Ishikawa (cell line): Measurements from ENCODE around the gene ALPL.

ENCODE experiments used
- CEBPB ChIP-seq: IDR thresholded peaks from 2 replicates; pipeline ENCODE4 v1.6.1; 2012
- CREB1 ChIP-seq: IDR thresholded peaks from 2 replicates; pipeline ENCODE4 v1.6.1; 2012; ENCODE audit warnings: low read depth
- EGR1 ChIP-seq: IDR thresholded peaks from 2 replicates; pipeline ENCODE4 v1.6.1; 2012
- EP300 ChIP-seq: IDR thresholded peaks from 2 replicates; pipeline ENCODE4 v1.6.1; 2012; ENCODE audit warnings: borderline replicate concordance
- FOXM1 ChIP-seq: IDR thresholded peaks from 2 replicates; pipeline ENCODE4 v1.6.1; 2012; ENCODE audit warnings: low read depth, borderline replicate concordance
- NFIC ChIP-seq: IDR thresholded peaks from 2 replicates; pipeline ENCODE4 v1.6.1; 2012
- RAD21 ChIP-seq: IDR thresholded peaks from 2 replicates; pipeline ENCODE4 v1.6.1; 2012; ENCODE audit warnings: low read depth
- TAF1 ChIP-seq: IDR thresholded peaks from 2 replicates; pipeline ENCODE4 v1.6.1; 2012; ENCODE audit warnings: low read depth, mild to moderate bottlenecking
- TCF12 ChIP-seq: IDR thresholded peaks from 2 replicates; pipeline ENCODE4 v1.6.1; 2012; ENCODE audit warnings: low read depth
- TEAD4 ChIP-seq: IDR thresholded peaks from 2 replicates; pipeline ENCODE4 v1.6.1; 2012
- YY1 ChIP-seq: IDR thresholded peaks from 2 replicates; pipeline ENCODE4 v1.6.1; 2012; ENCODE audit warnings: low read depth
- ZBTB7A ChIP-seq: IDR thresholded peaks from 2 replicates; pipeline ENCODE4 v1.6.1; 2012; ENCODE audit warnings: low read depth
- TF ChIP-seq, protein P1 (sequence below): IDR thresholded peaks from 2 replicates; pipeline ENCODE4 v1.6.1; 2012
- TF ChIP-seq, protein P2 (sequence below): IDR thresholded peaks from 2 replicates; pipeline ENCODE4 v1.6.1; 2012
- TF ChIP-seq, protein P3 (sequence below): IDR thresholded peaks from 2 replicates; pipeline ENCODE4 v1.6.1; 2012; ENCODE audit warnings: low read depth, mild to moderate bottlenecking

The ALPL gene

DNA sequence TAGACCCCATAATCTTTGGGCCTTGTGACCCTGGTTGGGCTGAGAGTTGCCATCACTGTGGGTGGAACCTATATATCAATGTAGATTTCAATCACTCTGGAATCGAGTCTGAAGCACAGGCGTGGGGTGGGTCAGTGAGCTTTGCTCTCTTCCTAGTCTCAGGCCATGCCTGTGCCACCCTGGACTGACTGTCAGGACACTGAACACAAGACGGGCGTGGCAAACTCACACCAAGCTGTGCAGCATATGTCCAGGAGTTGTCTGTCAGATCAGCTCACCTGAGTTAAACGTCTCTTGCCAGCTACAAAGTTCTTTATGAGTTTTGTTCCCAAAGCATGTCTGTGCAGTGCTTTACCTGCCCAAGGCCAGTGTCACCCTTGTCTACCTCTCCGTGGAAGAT is 30.9 kb upstream of the ALPL start:
- TF ChIP-seq EGR1 (no peak), TAF1 (no peak), YY1 (no peak), TEAD4 (no peak), NFIC (no peak), ZBTB7A (no peak), EP300 (no peak), RAD21 (no peak), CREB1 (no peak), CEBPB (no peak), FOXM1 (no peak)
- TF ChIP-seq, protein P1, sequence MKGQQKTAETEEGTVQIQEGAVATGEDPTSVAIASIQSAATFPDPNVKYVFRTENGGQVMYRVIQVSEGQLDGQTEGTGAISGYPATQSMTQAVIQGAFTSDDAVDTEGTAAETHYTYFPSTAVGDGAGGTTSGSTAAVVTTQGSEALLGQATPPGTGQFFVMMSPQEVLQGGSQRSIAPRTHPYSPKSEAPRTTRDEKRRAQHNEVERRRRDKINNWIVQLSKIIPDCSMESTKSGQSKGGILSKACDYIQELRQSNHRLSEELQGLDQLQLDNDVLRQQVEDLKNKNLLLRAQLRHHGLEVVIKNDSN, result no peak
- TF ChIP-seq, protein P2, sequence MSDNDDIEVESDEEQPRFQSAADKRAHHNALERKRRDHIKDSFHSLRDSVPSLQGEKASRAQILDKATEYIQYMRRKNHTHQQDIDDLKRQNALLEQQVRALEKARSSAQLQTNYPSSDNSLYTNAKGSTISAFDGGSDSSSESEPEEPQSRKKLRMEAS, result no peak

DNA sequence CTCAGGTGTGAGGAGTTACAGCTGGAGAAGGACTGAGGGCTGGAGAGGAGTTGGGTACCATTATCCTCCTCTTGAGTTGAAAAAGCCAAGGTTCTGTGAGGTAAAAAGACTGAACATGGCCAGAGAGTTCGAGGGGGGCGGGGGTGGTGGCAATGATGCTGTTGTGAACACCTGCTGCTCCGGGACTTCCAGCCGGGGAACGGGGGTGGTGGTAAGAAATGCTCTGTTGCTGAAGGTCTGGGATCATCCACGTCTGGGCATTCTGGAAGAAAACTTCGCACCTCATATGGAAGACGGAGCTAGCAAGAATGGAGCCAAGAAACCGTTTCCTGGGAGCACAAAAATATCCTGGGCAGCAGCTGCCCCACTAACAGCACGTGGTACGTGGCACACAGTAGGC is 20.1 kb upstream of the ALPL start:
- TF ChIP-seq RAD21 (no peak), EP300 (no peak), CREB1 (no peak), TEAD4 (no peak), YY1 (no peak), TAF1 (no peak), ZBTB7A (no peak), NFIC (no peak), TCF12 (no peak), EGR1 (no peak), FOXM1 (no peak), CEBPB (no peak)
- TF ChIP-seq, protein P1, result no peak
- TF ChIP-seq, protein P2, result no peak
- TF ChIP-seq, protein P3, sequence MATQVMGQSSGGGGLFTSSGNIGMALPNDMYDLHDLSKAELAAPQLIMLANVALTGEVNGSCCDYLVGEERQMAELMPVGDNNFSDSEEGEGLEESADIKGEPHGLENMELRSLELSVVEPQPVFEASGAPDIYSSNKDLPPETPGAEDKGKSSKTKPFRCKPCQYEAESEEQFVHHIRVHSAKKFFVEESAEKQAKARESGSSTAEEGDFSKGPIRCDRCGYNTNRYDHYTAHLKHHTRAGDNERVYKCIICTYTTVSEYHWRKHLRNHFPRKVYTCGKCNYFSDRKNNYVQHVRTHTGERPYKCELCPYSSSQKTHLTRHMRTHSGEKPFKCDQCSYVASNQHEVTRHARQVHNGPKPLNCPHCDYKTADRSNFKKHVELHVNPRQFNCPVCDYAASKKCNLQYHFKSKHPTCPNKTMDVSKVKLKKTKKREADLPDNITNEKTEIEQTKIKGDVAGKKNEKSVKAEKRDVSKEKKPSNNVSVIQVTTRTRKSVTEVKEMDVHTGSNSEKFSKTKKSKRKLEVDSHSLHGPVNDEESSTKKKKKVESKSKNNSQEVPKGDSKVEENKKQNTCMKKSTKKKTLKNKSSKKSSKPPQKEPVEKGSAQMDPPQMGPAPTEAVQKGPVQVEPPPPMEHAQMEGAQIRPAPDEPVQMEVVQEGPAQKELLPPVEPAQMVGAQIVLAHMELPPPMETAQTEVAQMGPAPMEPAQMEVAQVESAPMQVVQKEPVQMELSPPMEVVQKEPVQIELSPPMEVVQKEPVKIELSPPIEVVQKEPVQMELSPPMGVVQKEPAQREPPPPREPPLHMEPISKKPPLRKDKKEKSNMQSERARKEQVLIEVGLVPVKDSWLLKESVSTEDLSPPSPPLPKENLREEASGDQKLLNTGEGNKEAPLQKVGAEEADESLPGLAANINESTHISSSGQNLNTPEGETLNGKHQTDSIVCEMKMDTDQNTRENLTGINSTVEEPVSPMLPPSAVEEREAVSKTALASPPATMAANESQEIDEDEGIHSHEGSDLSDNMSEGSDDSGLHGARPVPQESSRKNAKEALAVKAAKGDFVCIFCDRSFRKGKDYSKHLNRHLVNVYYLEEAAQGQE, result no peak

DNA sequence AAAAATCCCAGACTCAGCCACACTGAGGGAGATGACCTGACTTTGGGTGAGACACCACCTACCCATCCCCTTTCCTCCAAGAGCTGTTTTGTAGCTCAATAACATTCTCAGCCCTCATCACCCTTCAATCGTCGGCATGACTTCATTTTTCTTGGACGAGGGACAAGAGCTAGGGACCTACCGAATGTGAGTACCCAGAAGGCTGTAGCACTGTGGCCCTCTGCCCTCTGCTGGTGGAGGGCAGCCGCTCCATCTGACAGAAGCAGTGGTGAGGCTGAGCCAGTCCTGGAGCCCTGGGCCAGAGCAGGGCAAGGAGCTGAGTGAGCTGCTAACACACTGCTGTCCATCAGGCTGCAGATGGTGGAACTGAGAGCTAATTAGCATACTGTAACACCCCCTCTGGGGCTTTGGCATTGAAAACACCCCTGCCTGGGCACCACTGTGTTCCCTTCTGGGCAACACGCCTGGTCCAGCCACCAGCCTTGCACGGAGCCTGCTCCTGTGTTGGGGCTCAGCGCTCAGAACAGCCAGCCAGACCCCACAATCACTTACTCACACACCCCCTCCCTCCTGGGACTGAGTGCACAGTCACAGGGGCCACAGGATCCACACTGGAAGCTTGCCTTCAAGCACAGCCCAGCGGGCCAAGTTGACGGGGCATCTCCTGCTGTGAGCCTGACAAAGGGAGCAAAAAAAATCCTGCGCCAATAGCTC is 18.3 kb upstream of the ALPL start:
- TF ChIP-seq, protein P2, result no peak
- TF ChIP-seq NFIC (peak; percentile 21; the same call in 1 of the 2 replicates), RAD21 (peak; percentile 78), YY1 (no peak)

DNA sequence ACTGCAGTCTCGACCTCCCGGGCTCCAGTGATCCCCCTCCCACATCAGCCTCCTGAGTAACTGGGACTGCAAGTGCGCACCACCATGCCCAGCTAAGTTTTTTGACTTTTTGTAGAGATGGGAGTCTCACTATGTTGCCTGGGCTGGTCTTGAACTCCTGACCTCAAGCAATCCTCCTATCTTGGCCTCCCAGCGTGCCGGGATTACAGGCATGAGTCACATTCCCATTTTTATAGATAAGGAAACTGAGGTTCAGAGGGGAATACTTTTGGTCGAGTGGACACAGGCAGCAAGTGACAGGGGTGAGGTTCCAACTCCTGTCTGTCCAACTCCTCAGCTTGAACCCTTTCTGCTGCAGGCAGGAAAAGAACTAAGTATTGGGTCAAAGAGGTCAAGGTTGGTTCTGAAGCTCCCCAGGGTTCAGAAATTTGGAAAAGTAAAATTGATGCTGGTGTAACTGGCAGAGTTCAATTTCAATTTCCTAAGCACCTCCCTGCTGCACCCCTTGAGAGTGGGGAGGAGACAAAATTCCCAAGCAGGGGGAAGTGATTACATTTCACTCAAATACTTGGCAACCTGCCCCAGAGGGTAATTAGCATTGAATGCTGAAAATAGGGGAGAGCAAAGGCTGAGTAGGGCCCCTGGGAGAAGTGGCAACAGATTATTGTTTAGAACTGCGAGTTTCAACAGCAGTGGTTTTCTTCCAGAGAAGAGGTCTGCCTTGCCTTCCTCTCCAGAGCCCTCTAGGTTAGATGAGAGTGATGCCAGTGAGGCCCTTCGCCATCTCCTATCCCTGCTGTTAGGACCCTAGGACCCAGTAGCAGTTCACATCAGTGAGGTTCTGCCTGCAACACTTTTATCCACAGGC is 17.5 kb upstream of the ALPL start:
- TF ChIP-seq, protein P1, result no peak
- TF ChIP-seq TEAD4 (peak; percentile 63), TAF1 (no peak), EP300 (peak; percentile 35; the same call in 1 of the 2 replicates), RAD21 (peak; percentile 23; the same call in 1 of the 2 replicates), ZBTB7A (no peak), CEBPB (no peak), CREB1 (no peak), YY1 (no peak), TCF12 (no peak; the same call in 1 of the 2 replicates), EGR1 (no peak), NFIC (peak; percentile 90), FOXM1 (no peak)
- TF ChIP-seq, protein P3, result no peak
- TF ChIP-seq, protein P2, result 0 out of 2 replicates have a peak, but pooled peaks have one; percentile 22
